Measurements from ENCODE around the gene P4HA1.

DNA sequence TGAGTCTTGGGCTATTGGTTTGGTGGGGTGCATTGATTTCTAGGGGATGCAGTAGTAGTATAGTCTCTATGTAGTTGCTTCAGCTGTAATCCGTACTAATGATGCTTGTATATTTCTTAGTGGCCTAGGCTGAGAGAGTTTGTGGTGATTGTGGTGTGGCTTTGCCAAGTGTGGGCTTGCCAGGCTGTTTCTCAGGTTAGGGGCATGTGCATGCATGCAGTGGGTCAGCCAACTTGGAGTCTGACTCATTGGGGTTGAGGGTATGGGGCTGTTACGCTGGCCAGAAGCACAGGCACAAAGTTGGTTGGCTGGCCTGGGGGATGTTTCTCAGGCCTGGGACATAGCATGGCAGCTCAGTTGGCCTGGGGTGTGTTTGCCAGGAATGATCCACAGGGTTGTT, 116.3 kb downstream of the P4HA1 start:
- TF ChIP-seq, protein P1, sequence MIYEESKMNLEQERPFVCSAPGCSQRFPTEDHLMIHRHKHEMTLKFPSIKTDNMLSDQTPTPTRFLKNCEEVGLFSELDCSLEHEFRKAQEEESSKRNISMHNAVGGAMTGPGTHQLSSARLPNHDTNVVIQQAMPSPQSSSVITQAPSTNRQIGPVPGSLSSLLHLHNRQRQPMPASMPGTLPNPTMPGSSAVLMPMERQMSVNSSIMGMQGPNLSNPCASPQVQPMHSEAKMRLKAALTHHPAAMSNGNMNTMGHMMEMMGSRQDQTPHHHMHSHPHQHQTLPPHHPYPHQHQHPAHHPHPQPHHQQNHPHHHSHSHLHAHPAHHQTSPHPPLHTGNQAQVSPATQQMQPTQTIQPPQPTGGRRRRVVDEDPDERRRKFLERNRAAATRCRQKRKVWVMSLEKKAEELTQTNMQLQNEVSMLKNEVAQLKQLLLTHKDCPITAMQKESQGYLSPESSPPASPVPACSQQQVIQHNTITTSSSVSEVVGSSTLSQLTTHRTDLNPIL (CRISPR knock-in tag; IDR thresholded peaks at IDR 0.05; ENCODE audit: low read depth), result no peak
- TF ChIP-seq ZFP3 (CRISPR knock-in tag; IDR thresholded peaks at IDR 0.05), result no peak
- no peak for TF ChIP-seq GLIS3 (CRISPR knock-in tag; IDR thresholded peaks at IDR 0.05)
- no peak for TF ChIP-seq PPARA (CRISPR knock-in tag; IDR thresholded peaks at IDR 0.05; ENCODE audit: borderline replicate concordance)
- no peak for TF ChIP-seq TCF4 (CRISPR knock-in tag; IDR thresholded peaks at IDR 0.05; ENCODE audit: borderline replicate concordance)

All from SK-N-SH treated with all-trans-retinoic acid at 6 μM for 48 hours (cell line).